H9 (cell line): ENCODE measurements around the gene SLC26A6. TPM values are rescaled to one million over a fixed set of nuclear protein-coding genes. Genes with fewer than 3 reads are reported as not detected.

Experiments used
- DNase-seq: peaks from one replicate; pipeline ENCODE4 v3.0.0-alpha.2; 2017
- H2AFZ ChIP-seq: one replicate; pipeline ENCODE4 v1.6.1; 2013; ENCODE audit warnings: mild to moderate bottlenecking, low read length, control low read depth, moderate library complexity
- H2AK5ac ChIP-seq: 2 replicates; pipeline ENCODE4 v1.6.1; 2013; ENCODE audit warnings: low read length, control low read depth, mixed read lengths; ENCODE audit not compliant: insufficient read length
- H2BK120ac ChIP-seq: one replicate; pipeline ENCODE4 v1.6.1; 2013; ENCODE audit warnings: low read depth, mild to moderate bottlenecking, low read length, control low read depth, inconsistent platforms; ENCODE audit not compliant: poor library complexity, severe bottlenecking
- H2BK12ac ChIP-seq: 2 replicates; pipeline ENCODE4 v1.6.1; 2013; ENCODE audit warnings: low read length, control low read depth, mixed read lengths, low read depth; ENCODE audit not compliant: insufficient read length
- H2BK15ac ChIP-seq: 2 replicates; pipeline ENCODE4 v1.6.1; 2013; ENCODE audit warnings: low read depth, low read length, control low read depth
- H2BK20ac ChIP-seq: one replicate; pipeline ENCODE4 v1.6.1; 2013; ENCODE audit warnings: low read depth, mild to moderate bottlenecking, low read length, control low read depth, inconsistent platforms; ENCODE audit not compliant: poor library complexity, severe bottlenecking
- H2BK5ac ChIP-seq: 2 replicates; pipeline ENCODE4 v1.6.1; 2013; ENCODE audit warnings: low read length, control low read depth, mixed read lengths; ENCODE audit not compliant: insufficient read length
- H3K14ac ChIP-seq: 2 replicates; pipeline ENCODE4 v1.6.1; 2013; ENCODE audit warnings: low read length, control low read depth; ENCODE audit not compliant: insufficient read depth
- H3K18ac ChIP-seq: 2 replicates; pipeline ENCODE4 v1.6.1; 2013; ENCODE audit warnings: low read depth, mild to moderate bottlenecking, mixed read lengths, low read length, control low read depth; ENCODE audit not compliant: insufficient read length
- H3K23ac ChIP-seq: 2 replicates; pipeline ENCODE4 v1.6.1; 2013; ENCODE audit warnings: low read length, control low read depth, mixed read lengths, low read depth; ENCODE audit not compliant: insufficient read length
- H3K23me2 ChIP-seq: 2 replicates; pipeline ENCODE4 v1.6.1; 2013; ENCODE audit warnings: low read depth, mild to moderate bottlenecking, mixed read lengths, low read length, control low read depth; ENCODE audit not compliant: insufficient read length, poor library complexity, severe bottlenecking
- H3K27ac ChIP-seq: 2 replicates; pipeline ENCODE4 v1.5.1; 2013; ENCODE audit warnings: low read length, control low read depth, mixed read lengths, low read depth; ENCODE audit not compliant: insufficient read length
- H3K27me3 ChIP-seq: 2 replicates; pipeline ENCODE4 v1.6.1; 2013; ENCODE audit warnings: low read length, control low read depth, inconsistent platforms; ENCODE audit not compliant: insufficient read depth
- H3K4ac ChIP-seq: 2 replicates; pipeline ENCODE4 v1.6.1; 2013; ENCODE audit warnings: low read depth, mild to moderate bottlenecking, control low read depth, inconsistent platforms, low read length, moderate library complexity
- H3K4me1 ChIP-seq: 2 replicates; pipeline ENCODE4 v1.6.1; 2013; ENCODE audit warnings: low read length, control low read depth, inconsistent platforms; ENCODE audit not compliant: insufficient read depth
- H3K4me2 ChIP-seq: 2 replicates; pipeline ENCODE4 v1.6.1; 2013; ENCODE audit warnings: low read length, control low read depth, mixed read lengths; ENCODE audit not compliant: insufficient read length, insufficient read depth
- H3K56ac ChIP-seq: 2 replicates; pipeline ENCODE4 v1.6.1; 2013; ENCODE audit warnings: low read depth, mild to moderate bottlenecking, mixed read lengths, low read length, control low read depth; ENCODE audit not compliant: insufficient read length
- H3K79me1 ChIP-seq: 2 replicates; pipeline ENCODE4 v1.6.1; 2013; ENCODE audit warnings: low read depth, mild to moderate bottlenecking, moderate library complexity, low read length, control low read depth, inconsistent platforms; ENCODE audit not compliant: insufficient read depth, poor library complexity, severe bottlenecking
- H3K79me2 ChIP-seq: 2 replicates; pipeline ENCODE4 v1.6.1; 2013; ENCODE audit warnings: low read length, control low read depth, inconsistent platforms; ENCODE audit not compliant: insufficient read depth
- H3K9ac ChIP-seq: 2 replicates; pipeline ENCODE4 v1.6.1; 2013; ENCODE audit warnings: low read length, control low read depth, mixed read lengths; ENCODE audit not compliant: insufficient read length; ENCODE audit errors: extremely low read depth
- H3K9me3 ChIP-seq: one replicate; pipeline ENCODE4 v1.6.1; 2013; ENCODE audit warnings: low read depth, low read length, inconsistent platforms; ENCODE audit not compliant: control insufficient read depth
- H3T11ph ChIP-seq: one replicate; pipeline ENCODE4 v1.6.1; 2013; ENCODE audit warnings: mild to moderate bottlenecking, low read length, control low read depth, inconsistent platforms
- H4K20me1 ChIP-seq: one replicate; pipeline ENCODE4 v1.6.1; 2013; ENCODE audit not compliant: control insufficient read depth, insufficient read length, insufficient read depth
- H4K5ac ChIP-seq: 2 replicates; pipeline ENCODE4 v1.6.1; 2013; ENCODE audit warnings: low read depth, mild to moderate bottlenecking, mixed read lengths, low read length, control low read depth; ENCODE audit not compliant: insufficient read length
- H4K8ac ChIP-seq: replicated peaks from 2 replicates; pipeline ENCODE4 v1.6.1; 2013; ENCODE audit warnings: low read length, control low read depth, mixed read lengths, low read depth; ENCODE audit not compliant: insufficient read length
- H4K91ac ChIP-seq: 2 replicates; pipeline ENCODE4 v1.6.1; 2013; ENCODE audit warnings: low read depth, mild to moderate bottlenecking, moderate library complexity, mixed read lengths, low read length, control low read depth; ENCODE audit not compliant: insufficient read length
- H3K27ac Mint-ChIP-seq, 3 experiments: 2 replicates in 2 of 3; 3 replicates in 1 of 3; pipeline ENCODE4 v1.8.0; 2020 to 2021; ENCODE audit warnings: mixed read lengths in 3 of 3, mild to moderate bottlenecking in 1 of 3, moderate library complexity in 1 of 3
- H3K27me3 Mint-ChIP-seq: 2 replicates; pipeline ENCODE4 v1.8.0; 2021; ENCODE audit warnings: low read depth, mild to moderate bottlenecking, moderate library complexity, mixed read lengths
- H3K36me3 Mint-ChIP-seq, 3 experiments: 2 replicates in 2 of 3; 3 replicates in 1 of 3; pipeline ENCODE4 v1.8.0; 2020 to 2021; ENCODE audit warnings: low read depth in 3 of 3, mixed read lengths in 3 of 3; ENCODE audit not compliant: insufficient read depth in 1 of 3
- H3K4me1 Mint-ChIP-seq, 2 experiments: 2 replicates each; pipeline ENCODE4 v1.8.0; 2020; ENCODE audit warnings: mixed read lengths in 2 of 2
- H3K4me3 Mint-ChIP-seq, 2 experiments: 2 replicates in 1 of 2; 3 replicates in 1 of 2; pipeline ENCODE4 v1.8.0; 2020 to 2021; ENCODE audit warnings: mild to moderate bottlenecking in 2 of 2, mixed read lengths in 2 of 2, moderate library complexity in 1 of 2
- H3K9me3 Mint-ChIP-seq, 2 experiments: 2 replicates in 1 of 2; 3 replicates in 1 of 2; pipeline ENCODE4 v1.8.0; 2020; ENCODE audit warnings: mild to moderate bottlenecking in 2 of 2, mixed read lengths in 2 of 2, moderate library complexity in 1 of 2
- WGBS: extraction: QIAGEN DNeasy Blood & Tissue Kit; methylation state at CpG from one replicate; pipeline ENCODE4 v1.1.7; 2013; ENCODE audit warnings: missing lambda C conversion rate, low lambda C conversion rate, mixed read lengths; ENCODE audit not compliant: insufficient read length; ENCODE audit errors: extremely low coverage; 5-methylcytosine and 5-hydroxymethylcytosine counted together
- total RNA-seq: library from RNA; stranded (reverse); gene quantifications from 2 replicates; pipeline ENCODE4 v1.2.1, GENCODE V29; 2021
- TF ChIP-seq, protein P1 (sequence below): fragments of 200-600 bp; sonication (generic); conservative IDR thresholded peaks from 3 replicates; pipeline ENCODE4 v1.8.0; 2021; ENCODE audit warnings: antibody characterized with exemption, mild to moderate bottlenecking

Gene SLC26A6
- total RNA-seq, 1 experiment from 2014 or later: 61.3 TPM

DNA sequence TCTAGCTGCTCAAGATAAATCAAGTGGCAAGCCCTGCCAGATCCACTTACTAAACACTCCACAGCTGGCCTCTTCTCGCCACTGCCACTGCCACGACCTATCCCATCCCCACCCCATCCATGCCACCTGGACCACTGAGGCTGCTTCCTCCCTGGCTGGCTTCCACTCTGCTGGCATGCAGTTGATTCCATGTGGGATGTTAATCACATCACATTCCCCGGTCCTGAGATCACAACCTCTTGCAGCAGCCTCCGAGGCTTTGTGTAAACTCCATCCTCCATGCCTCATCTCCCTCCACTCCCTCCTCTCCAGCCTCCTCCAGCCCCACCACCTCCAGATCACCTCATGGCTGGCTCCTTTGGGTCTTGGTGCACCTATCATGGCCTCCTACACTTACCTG is 42.8 kb upstream of the SLC26A6 start:
- Mint-ChIP-seq H3K4me3 (no peak overlapping the region), H3K27me3 (no peaks in the 10 kb centered on the region), H3K4me1 (no peaks in the 10 kb centered on the region), H3K9me3 (no peaks in the 10 kb centered on the region), H3K36me3 (peaks cover 36 to 89% (median 79%) of the 10 kb centered on the region in 3 experiments), H3K27ac (peak overlapping the region in 1 of 3 experiments; percentile 74; a peak in 1 of 7 replicates)
- no CpG with 5 or more reads among the region's 4 CpGs for WGBS
- Histone ChIP-seq H3K9me3 (no peaks in the 10 kb centered on the region), H2AFZ (no peak overlapping the region), H3K4me2 (no peak overlapping the region), H3K27me3 (no peaks in the 10 kb centered on the region), H3K27ac (no peak overlapping the region), H2AK5ac (no peak overlapping the region), H3K23me2 (no peaks in the 10 kb centered on the region), H3K79me1 (peaks cover 3% of the 10 kb centered on the region), H4K91ac (no peak overlapping the region), H2BK5ac (no peak overlapping the region), H3K4me1 (no peaks in the 10 kb centered on the region), H3K18ac (no peak overlapping the region), H4K20me1 (no peaks in the 10 kb centered on the region), H2BK15ac (no peak overlapping the region), H3K56ac (no peak overlapping the region), H3T11ph (no peak overlapping the region), H2BK12ac (no peak overlapping the region), H3K79me2 (no peaks in the 10 kb centered on the region), H3K14ac (no peak overlapping the region), H3K9ac (no peak overlapping the region), H2BK20ac (no peak overlapping the region), H2BK120ac (no peak overlapping the region), H3K23ac (no peak overlapping the region), H4K5ac (no peak overlapping the region), H3K4ac (no peak overlapping the region), H4K8ac (no peak overlapping the region)
- DNase-seq: no peak
- TF ChIP-seq, protein P1, sequence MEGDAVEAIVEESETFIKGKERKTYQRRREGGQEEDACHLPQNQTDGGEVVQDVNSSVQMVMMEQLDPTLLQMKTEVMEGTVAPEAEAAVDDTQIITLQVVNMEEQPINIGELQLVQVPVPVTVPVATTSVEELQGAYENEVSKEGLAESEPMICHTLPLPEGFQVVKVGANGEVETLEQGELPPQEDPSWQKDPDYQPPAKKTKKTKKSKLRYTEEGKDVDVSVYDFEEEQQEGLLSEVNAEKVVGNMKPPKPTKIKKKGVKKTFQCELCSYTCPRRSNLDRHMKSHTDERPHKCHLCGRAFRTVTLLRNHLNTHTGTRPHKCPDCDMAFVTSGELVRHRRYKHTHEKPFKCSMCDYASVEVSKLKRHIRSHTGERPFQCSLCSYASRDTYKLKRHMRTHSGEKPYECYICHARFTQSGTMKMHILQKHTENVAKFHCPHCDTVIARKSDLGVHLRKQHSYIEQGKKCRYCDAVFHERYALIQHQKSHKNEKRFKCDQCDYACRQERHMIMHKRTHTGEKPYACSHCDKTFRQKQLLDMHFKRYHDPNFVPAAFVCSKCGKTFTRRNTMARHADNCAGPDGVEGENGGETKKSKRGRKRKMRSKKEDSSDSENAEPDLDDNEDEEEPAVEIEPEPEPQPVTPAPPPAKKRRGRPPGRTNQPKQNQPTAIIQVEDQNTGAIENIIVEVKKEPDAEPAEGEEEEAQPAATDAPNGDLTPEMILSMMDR: no peak
